GM12878 (cell line): ENCODE measurements around the gene ZNF804A.

ENCODE experiments used
- BCLAF1 ChIP-seq: fragments of 450-650 bp; IDR thresholded peaks from 2 replicates; pipeline ENCODE4 v1.6.1; 2017; ENCODE audit warnings: antibody characterized with exemption, mild to moderate bottlenecking, moderate library complexity
- NFYA ChIP-seq: IDR thresholded peaks from 2 replicates; pipeline ENCODE4 v1.6.1; 2011; ENCODE audit warnings: low read depth, mild to moderate bottlenecking, low read length, improper control_type of control experiment, borderline replicate concordance
- NKRF ChIP-seq: fragments of 450-650 bp; conservative IDR thresholded peaks from 2 replicates; pipeline ENCODE4 v1.6.1; 2017; ENCODE audit warnings: mild to moderate bottlenecking, moderate library complexity
- POLR2A ChIP-seq: IDR thresholded peaks from 2 replicates; pipeline ENCODE4 v1.6.1; 2011; ENCODE audit warnings: low read depth, mild to moderate bottlenecking, low read length
- RCOR1 ChIP-seq: conservative IDR thresholded peaks from 2 replicates; pipeline ENCODE4 v1.6.1; 2012; ENCODE audit warnings: low read depth, low read length, improper control_type of control experiment
- TAF1 ChIP-seq: IDR thresholded peaks from 2 replicates; pipeline ENCODE4 v1.6.1; 2011; ENCODE audit warnings: mild to moderate bottlenecking, low read depth, low read length, borderline replicate concordance
- ZBTB40 ChIP-seq: fragments of 450-650 bp; IDR thresholded peaks from 2 replicates; pipeline ENCODE4 v1.6.1; 2016; ENCODE audit warnings: mild to moderate bottlenecking, moderate library complexity, borderline replicate concordance
- ZNF274 ChIP-seq: IDR thresholded peaks from one replicate; pipeline ENCODE4 v1.8.0; 2011; ENCODE audit not compliant: insufficient read length, insufficient read depth

GRCh38 chr2:184743096-184743495 is 144.8 kb downstream of the ZNF804A start:
- no peak for TF ChIP-seq ZBTB40
- no peak for TF ChIP-seq TAF1
- no peak for TF ChIP-seq RCOR1
- TF ChIP-seq NFYA: no peak
- no peak for TF ChIP-seq ZNF274
- no peak for TF ChIP-seq POLR2A
- no peak for TF ChIP-seq NKRF
- TF ChIP-seq BCLAF1: no peak
